Colonic mucosa (tissue), 4 donors: Measurements from ENCODE around the gene INTS3. TPM values are rescaled to one million over a fixed set of nuclear protein-coding genes. Genes with fewer than 3 reads are reported as not detected.
A peak's percentile ranks its signal among the peaks of the same experiment; 100 is the strongest.
"Not testable (repeated sequence)": the region's sequence is repeated elsewhere in the genome, so short reads cannot be mapped to it uniquely, and the experiment has no call there.

Experiments used
- DNase-seq: peaks from one replicate; pipeline ENCODE4 v3.0.0-alpha.2; 2020
- H3K27ac ChIP-seq: fragments of 200-600 bp; one replicate; pipeline ENCODE4 v1.8.0; 2021
- H3K27me3 ChIP-seq: fragments of 200-600 bp; one replicate; pipeline ENCODE4 v1.8.0; 2021
- H3K36me3 ChIP-seq: fragments of 200-600 bp; one replicate; pipeline ENCODE4 v1.8.0; 2021
- H3K4me1 ChIP-seq: fragments of 200-600 bp; one replicate; pipeline ENCODE4 v1.8.0; 2021; ENCODE audit warnings: mild to moderate bottlenecking
- H3K4me3 ChIP-seq: fragments of 200-600 bp; one replicate; pipeline ENCODE4 v1.8.0; 2021
- H3K9ac ChIP-seq, 2 donors: one replicate each; pipeline ENCODE4 v1.7.0; 2013; ENCODE audit warnings: control low read depth in 2 of 2, low read depth in 2 of 2, low read length in 2 of 2
- H3K9me3 ChIP-seq: fragments of 200-600 bp; one replicate; pipeline ENCODE4 v1.8.0; 2021
- CTCF ChIP-seq: fragments of 200-600 bp; IDR thresholded peaks from one replicate; pipeline ENCODE4 v1.8.0; 2022; ENCODE audit warnings: antibody characterized with exemption, mild to moderate bottlenecking
- intact Hi-C: fragments of 100-400 bp; cut with DNase I; formaldehyde crosslinking; loops from one replicate; pipeline ENCODE4 v1.14.1; 2022
- total RNA-seq, 2 donors: library from RNA; stranded (reverse); fragmentation: NEBNext Ultra II Directional in 1 of 2; extraction: Animal tissue kit (Norgen Biotek cat#: 25700) in 1 of 2; gene quantifications; one replicate each; pipeline ENCODE4 v1.2.1, GENCODE V29; 2021
- donor health status: healthy.
- donor health status: DM: no; HTN: no; CAD: no.
- donor health status: DM: no; HTN: no; CAD: no.

INTS3 gene
- total RNA-seq, 2 donors from 2014 or later: 25.5 to 53.1 TPM

- Histone ChIP-seq H3K4me3 (no peak overlapping the region), H3K9me3 (no peaks in the 10 kb centered on the region), H3K27ac (no peak overlapping the region), H3K36me3 (no peaks in the 10 kb centered on the region), H3K4me1 (no peaks in the 10 kb centered on the region), H3K27me3 (no peaks in the 10 kb centered on the region), H3K9ac (no peak overlapping the region)
- intact Hi-C loops: no loop called here
- TF ChIP-seq CTCF: no peak
- DNase-seq: no peak
Measured at GRCh38 chr1:153778824-153779519, 51.1 kb downstream of the INTS3 start.

GRCh38 chr1:153779781-153780541, 52.1 kb downstream of the INTS3 start:
- TF ChIP-seq CTCF: no peak
- no peak overlapping the region for H3K27ac ChIP-seq
- no peak for DNase-seq
- intact Hi-C loops: no loop called here
- no peaks in the 10 kb centered on the region for H3K36me3 ChIP-seq
- H3K9ac ChIP-seq: no peak overlapping the region
- H3K4me3 ChIP-seq: no peak overlapping the region
- H3K27me3 ChIP-seq: no peaks in the 10 kb centered on the region
- no peaks in the 10 kb centered on the region for H3K9me3 ChIP-seq
- no peaks in the 10 kb centered on the region for H3K4me1 ChIP-seq

DNA sequence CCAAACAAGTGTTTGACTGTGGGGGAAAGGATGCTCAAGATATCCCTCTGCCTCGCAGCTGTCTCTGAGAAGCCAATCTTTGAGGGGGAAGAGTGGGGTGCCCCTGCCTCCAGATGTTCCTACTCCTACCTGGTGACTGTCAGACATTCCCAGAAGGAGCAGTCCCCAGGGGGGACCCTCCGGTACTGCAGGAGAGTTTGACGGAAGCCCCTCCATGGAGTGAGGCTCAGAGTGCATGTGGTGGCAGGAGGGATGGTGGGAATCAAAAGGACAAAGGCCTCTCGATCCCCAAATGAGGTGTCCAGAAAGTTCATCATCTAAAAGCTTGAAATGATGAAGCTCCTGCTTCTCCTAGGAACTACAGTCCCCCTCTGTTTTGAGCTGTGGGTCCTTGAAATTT, 52.7 kb downstream of the INTS3 start:
- H3K27ac ChIP-seq: no peak overlapping the region
- no peaks in the 10 kb centered on the region for H3K27me3 ChIP-seq
- TF ChIP-seq CTCF: no peak
- intact Hi-C loops: no loop called here
- DNase-seq: no peak
- no peak overlapping the region for H3K9ac ChIP-seq
- no peak overlapping the region for H3K4me3 ChIP-seq
- H3K4me1 ChIP-seq: no peaks in the 10 kb centered on the region
- no peaks in the 10 kb centered on the region for H3K36me3 ChIP-seq
- H3K9me3 ChIP-seq: no peaks in the 10 kb centered on the region

DNA sequence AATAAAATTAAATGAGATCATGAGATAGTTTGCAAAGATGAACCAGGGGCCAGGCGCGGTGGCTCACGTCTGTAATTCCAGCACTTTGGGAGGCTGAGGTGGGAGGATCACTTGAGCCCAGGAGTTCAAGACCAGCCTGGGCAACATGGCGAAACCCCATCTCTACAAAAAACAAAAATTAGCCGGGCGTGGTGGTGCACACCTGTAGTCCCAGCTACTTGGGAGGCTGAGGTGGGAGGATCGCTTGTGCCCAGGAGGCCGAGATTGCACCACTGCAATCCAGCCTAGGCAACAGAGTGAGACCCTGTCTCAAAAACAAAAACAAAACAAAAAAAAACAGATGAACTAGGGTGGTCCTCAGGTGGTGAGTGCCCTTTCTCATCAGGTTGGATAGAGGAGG, 54.8 kb downstream of the INTS3 start:
- H3K4me3 ChIP-seq, H3K9me3 ChIP-seq, DNase-seq, H3K36me3 ChIP-seq, H3K4me1 ChIP-seq, intact Hi-C loops, H3K27me3 ChIP-seq: not testable (repeated sequence)
- peak overlapping the region in 1 of 2 donors; percentile 85 for H3K9ac ChIP-seq
- H3K27ac ChIP-seq: peak overlapping the region; percentile 89

DNA sequence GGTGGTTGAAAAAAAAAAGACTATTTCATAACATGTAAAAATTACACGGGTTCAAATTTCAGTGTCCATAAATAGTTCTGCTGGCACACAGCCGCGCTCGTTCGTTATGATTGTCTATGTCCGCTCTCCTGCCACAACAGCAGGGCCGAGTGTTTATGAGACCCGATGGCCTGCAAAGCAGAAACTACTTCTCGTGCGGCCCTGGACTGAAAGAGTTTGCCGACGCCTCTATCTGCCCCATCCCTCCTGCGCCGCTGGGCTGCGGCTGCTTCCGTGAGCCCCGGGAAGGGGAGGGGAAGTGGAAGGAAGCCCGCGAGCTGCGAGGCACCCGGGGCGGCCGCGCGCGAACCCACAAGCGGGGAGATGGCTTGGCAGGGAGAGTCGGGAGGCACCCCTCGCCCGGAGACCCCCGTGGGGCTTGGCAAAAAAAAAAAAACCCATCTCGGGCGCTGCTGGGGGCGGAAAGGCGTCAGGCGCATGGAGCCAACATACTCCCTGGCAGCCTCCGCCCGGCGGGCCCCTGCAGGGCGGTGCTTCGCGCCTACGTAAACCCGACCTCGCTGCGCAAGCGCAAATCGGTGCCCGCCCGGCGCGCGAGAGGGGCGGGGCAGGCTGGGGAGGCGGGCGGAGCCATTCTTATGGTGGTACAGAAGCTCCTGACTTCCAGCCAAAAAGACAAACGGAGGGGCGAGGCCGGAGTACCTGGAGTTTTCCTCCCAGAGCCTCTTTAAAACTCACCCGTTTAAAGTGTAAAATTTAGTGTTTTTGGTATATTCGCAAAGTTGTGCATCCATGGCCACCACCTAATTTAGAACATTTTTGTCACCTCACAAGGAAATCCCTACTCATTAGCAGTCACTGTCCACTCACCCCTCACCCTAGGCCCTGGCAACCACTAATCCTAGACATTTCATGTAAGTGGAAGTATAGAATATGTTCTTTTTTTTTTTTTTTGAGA, 55.7 kb downstream of the INTS3 start:
- peak; percentile 11 for TF ChIP-seq CTCF
- peak overlapping the region; percentile 85 for H3K9ac ChIP-seq
- no peaks in the 10 kb centered on the region for H3K4me1 ChIP-seq
- intact Hi-C loops: no loop called here
- DNase-seq: peak; percentile 93
- H3K9me3 ChIP-seq: no peaks in the 10 kb centered on the region
- H3K27me3 ChIP-seq: no peaks in the 10 kb centered on the region
- peak overlapping the region; percentile 89 for H3K27ac ChIP-seq
- no peaks in the 10 kb centered on the region for H3K36me3 ChIP-seq
- peak overlapping the region; percentile 52 for H3K4me3 ChIP-seq
